BLaER1 (cell line): ENCODE measurements around the gene CMYA5.

Experiments
- H3K27ac ChIP-seq: shearing (Covaris generic); formaldehyde crosslinking; 2 replicates; pipeline ENCODE4 v1.8.1; 2022
- H3K27me3 ChIP-seq: shearing (Covaris generic); formaldehyde crosslinking; 2 replicates; pipeline ENCODE4 v1.8.1; 2022
- H3K36me3 ChIP-seq: shearing (Covaris generic); formaldehyde crosslinking; 2 replicates; pipeline ENCODE4 v1.8.1; 2022
- H3K4me1 ChIP-seq: shearing (Covaris generic); formaldehyde crosslinking; 2 replicates; pipeline ENCODE4 v1.8.1; 2022
- H3K4me2 ChIP-seq: shearing (Covaris generic); formaldehyde crosslinking; 2 replicates; pipeline ENCODE4 v1.8.1; 2022
- H3K4me3 ChIP-seq: shearing (Covaris generic); formaldehyde crosslinking; 2 replicates; pipeline ENCODE4 v1.8.1; 2022
- H3K9ac ChIP-seq: shearing (Covaris generic); formaldehyde crosslinking; 2 replicates; pipeline ENCODE4 v1.8.1; 2022
- H3K9me3 ChIP-seq: shearing (Covaris generic); formaldehyde crosslinking; 2 replicates; pipeline ENCODE4 v1.8.1; 2022
- H4K20me1 ChIP-seq: shearing (Covaris generic); formaldehyde crosslinking; 2 replicates; pipeline ENCODE4 v1.8.1; 2022
- Cebpa-rat ChIP-seq: shearing (Covaris generic); IDR thresholded peaks from 2 replicates; pipeline ENCODE4 v1.8.1; 2022

Gene CMYA5

DNA sequence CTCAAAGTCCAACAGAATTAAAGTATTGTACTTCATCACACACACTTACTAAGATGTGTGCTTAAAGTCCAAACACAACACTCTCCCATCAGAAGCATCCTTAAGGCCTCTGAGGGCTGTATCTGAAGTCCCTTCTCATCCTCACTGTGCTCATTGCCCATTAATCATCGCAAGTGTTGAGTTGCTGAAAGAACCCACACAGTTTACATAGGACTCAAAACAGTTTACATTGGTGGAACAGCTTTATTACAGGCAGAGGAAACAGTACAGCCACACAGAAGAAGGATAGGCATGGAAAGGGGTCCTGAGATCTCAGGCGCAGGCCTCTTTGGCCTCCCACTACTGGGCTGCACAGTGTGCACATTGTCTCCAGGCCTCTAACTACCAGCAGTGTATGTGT lies 113.4 kb downstream of the CMYA5 start:
- no peaks in the 10 kb centered on the region for H3K9me3 ChIP-seq
- no peaks in the 10 kb centered on the region for H3K36me3 ChIP-seq
- H4K20me1 ChIP-seq = no peaks in the 10 kb centered on the region
- H3K27me3 ChIP-seq = no peaks in the 10 kb centered on the region
- peak overlapping the region; percentile 60 for H3K4me2 ChIP-seq
- H3K9ac ChIP-seq = no peak overlapping the region
- H3K4me3 ChIP-seq = no peak overlapping the region
- H3K27ac ChIP-seq = peak overlapping the region; percentile 72; the same call in 1 of the 2 replicates
- peaks cover 50% of the 10 kb centered on the region for H3K4me1 ChIP-seq
- TF ChIP-seq Cebpa-rat = no peak

DNA sequence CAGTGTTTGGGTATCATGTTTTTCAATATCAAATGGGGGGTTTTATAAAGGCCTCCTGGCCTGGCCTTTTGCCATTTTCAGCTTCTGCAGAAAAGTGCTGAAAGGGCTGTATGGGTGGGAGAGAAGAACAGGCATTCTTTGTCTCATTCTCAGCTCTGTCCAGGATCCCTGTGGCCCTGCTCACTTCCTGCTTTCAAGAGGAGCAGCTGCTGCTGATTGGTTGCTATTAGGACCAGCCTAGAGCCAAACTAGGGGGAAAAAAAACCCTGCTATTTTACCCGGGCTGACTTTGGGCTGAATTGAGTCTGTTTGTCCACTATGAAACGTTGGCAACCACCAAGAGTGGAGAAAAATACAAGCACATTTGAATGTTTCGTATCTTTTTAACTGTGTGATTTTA lies 117.1 kb downstream of the CMYA5 start:
- no peaks in the 10 kb centered on the region for H4K20me1 ChIP-seq

DNA sequence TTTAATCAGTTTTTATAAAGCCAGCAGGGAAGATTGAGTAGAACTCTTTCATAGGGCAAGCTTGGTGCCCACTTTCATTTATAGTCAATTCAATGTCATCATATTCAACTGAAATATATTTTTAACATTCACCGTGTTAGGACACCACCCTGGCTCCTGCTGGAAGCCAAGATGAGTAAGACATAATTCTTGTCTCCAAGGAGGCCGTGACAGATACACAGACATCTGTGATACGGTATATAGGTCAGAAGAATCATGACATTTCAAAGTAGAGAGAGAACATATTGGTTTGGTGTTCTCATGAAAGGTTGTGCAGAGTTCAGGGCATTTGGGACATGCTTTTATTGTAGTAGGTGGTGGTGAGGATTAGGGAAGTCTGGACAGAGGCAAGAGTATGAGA lies 120.1 kb downstream of the CMYA5 start:
- Histone ChIP-seq H3K4me1 (0 out of 2 replicates have a peak, but pooled peaks cover 7% of the 10 kb centered on the region), H3K9me3 (no peaks in the 10 kb centered on the region), H3K27me3 (no peaks in the 10 kb centered on the region), H3K27ac (no peak overlapping the region), H3K9ac (no peak overlapping the region), H3K4me3 (no peak overlapping the region), H3K4me2 (no peak overlapping the region), H4K20me1 (no peaks in the 10 kb centered on the region), H3K36me3 (no peaks in the 10 kb centered on the region)
- no peak for TF ChIP-seq Cebpa-rat

More for the DNA sequence above, 117.1 kb downstream of the CMYA5 start:
- peaks cover 37% of the 10 kb centered on the region for H3K4me1 ChIP-seq
- no peaks in the 10 kb centered on the region for H3K9me3 ChIP-seq
- H3K27me3 ChIP-seq = no peaks in the 10 kb centered on the region
- H3K36me3 ChIP-seq = no peaks in the 10 kb centered on the region
- H3K4me2 ChIP-seq = peak overlapping the region; percentile 13; the same call in 1 of the 2 replicates
- no peak overlapping the region for H3K9ac ChIP-seq
- no peak for TF ChIP-seq Cebpa-rat
- no peak overlapping the region for H3K4me3 ChIP-seq
- H3K27ac ChIP-seq = no peak overlapping the region

DNA sequence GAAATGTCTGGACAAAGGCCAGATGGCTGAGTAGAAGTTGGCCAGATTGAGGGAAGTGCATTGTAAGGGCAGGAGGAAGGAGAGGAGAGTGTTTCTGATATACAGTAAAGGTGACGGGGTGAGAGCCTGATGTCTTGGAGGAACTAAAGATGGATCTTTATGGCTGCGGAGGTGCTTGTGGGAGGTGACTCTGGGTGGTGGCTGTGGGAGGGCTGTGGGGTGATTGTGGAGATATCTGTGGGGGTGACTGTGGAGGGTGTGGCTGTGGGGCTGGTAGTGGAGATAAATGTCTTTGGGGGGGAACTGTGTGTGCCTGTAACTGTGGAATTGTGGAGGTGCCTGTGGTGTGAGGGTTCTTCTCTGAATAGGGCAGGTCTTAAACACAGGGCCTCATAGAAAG lies 121.4 kb downstream of the CMYA5 start:
- Histone ChIP-seq H3K4me2 (no peak overlapping the region), H3K9me3 (no peaks in the 10 kb centered on the region), H3K4me3 (no peak overlapping the region), H3K36me3 (no peaks in the 10 kb centered on the region), H3K9ac (no peak overlapping the region), H4K20me1 (no peaks in the 10 kb centered on the region), H3K27ac (no peak overlapping the region), H3K27me3 (no peaks in the 10 kb centered on the region), H3K4me1 (0 out of 2 replicates have a peak, but pooled peaks cover 7% of the 10 kb centered on the region)
- no peak for TF ChIP-seq Cebpa-rat

DNA sequence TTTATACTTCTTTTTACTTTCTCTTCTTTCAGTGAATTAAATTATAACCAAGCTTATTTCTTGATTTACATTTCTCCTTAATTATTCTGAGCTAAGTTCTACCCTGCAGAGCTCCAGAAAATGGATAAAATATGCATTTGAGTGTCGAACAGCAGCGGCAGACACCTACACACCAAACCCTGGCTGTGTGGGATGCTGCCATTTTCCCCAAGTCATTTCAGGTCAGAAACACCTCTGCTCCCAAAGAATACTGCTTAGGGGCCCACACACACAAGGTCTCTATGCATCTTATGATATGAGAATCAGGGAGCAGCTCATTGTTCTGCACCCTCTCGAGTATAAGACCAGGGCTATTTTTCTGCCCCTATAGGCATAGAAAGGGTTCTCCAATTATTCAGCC lies 122.3 kb downstream of the CMYA5 start:
- Histone ChIP-seq H3K4me1 (no peaks in the 10 kb centered on the region), H3K27me3 (no peaks in the 10 kb centered on the region), H3K9ac (no peak overlapping the region), H4K20me1 (no peaks in the 10 kb centered on the region), H3K4me3 (no peak overlapping the region), H3K4me2 (no peak overlapping the region), H3K27ac (no peak overlapping the region), H3K36me3 (no peaks in the 10 kb centered on the region), H3K9me3 (no peaks in the 10 kb centered on the region)
- no peak for TF ChIP-seq Cebpa-rat

DNA sequence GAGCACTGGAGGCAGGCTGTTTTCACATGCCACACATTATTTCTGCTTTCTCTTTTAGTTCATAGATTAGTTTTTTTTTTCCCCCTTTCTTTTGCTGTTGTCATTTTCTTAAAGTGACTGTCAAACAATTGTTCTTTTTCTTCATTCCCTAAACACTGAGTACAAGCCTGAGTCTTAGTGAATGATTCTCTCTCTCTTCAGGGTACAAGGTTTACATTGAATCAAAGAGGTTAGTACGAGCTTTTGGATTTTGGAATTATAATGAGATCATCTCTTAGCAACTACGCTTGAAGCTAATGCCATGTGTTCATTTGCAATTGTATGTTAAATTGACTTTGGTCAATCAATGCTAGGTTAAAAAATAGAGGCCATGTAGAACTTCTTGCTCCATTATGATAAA lies 125.1 kb downstream of the CMYA5 start:
- Histone ChIP-seq H4K20me1 (no peaks in the 10 kb centered on the region), H3K4me3 (no peak overlapping the region), H3K27ac (no peak overlapping the region), H3K9ac (no peak overlapping the region), H3K4me2 (no peak overlapping the region), H3K27me3 (no peaks in the 10 kb centered on the region), H3K4me1 (no peaks in the 10 kb centered on the region), H3K9me3 (peaks cover 12% of the 10 kb centered on the region), H3K36me3 (no peaks in the 10 kb centered on the region)
- TF ChIP-seq Cebpa-rat = no peak

DNA sequence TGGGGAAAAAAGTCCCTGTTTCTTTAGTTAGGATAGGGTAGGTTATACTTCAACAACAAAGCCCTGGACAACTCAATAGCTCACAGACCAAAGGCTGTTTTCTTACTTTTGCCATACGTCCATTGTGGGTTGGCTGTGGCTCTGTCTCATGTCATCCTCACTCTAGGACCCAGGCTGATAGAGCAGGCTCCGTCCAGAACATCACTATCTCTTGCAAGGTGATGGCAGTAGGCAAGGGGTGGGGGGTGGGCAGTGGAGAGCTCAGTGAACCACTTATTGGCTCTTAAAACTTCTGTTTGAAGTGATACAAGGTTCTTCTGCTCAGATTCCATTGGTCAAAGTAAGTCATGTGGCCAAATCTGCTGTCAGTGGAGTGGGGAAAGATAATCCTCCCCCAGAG lies 126.4 kb downstream of the CMYA5 start:
- TF ChIP-seq Cebpa-rat = no peak
- Histone ChIP-seq H3K27ac (no peak overlapping the region), H3K36me3 (no peaks in the 10 kb centered on the region), H4K20me1 (no peaks in the 10 kb centered on the region), H3K27me3 (no peaks in the 10 kb centered on the region), H3K4me3 (no peak overlapping the region), H3K9me3 (peaks cover 15% of the 10 kb centered on the region), H3K4me2 (no peak overlapping the region), H3K9ac (no peak overlapping the region), H3K4me1 (no peaks in the 10 kb centered on the region)

DNA sequence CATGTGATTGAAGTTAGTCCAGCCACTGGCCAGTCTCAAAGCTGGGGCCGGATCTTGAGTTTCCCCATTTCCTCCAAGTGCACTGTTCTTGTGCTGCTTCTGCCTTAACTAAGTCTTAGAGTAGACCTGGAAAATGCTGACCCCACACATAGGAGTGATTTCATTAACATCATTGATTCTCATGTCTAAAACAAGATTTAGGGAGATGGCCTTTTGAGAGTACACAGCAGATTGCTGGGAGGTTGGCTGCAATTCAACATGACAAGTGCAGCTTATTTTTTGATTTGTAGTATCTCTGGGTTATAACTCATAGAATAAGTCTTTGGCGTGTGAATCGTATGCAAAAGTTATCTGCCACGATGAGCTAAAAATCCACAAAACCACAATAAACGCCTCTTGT lies 131.0 kb downstream of the CMYA5 start:
- Histone ChIP-seq H3K27me3 (no peaks in the 10 kb centered on the region), H3K9me3 (peaks cover 15% of the 10 kb centered on the region), H3K9ac (no peak overlapping the region), H3K36me3 (no peaks in the 10 kb centered on the region), H4K20me1 (no peaks in the 10 kb centered on the region), H3K4me2 (no peak overlapping the region), H3K27ac (no peak overlapping the region), H3K4me1 (no peaks in the 10 kb centered on the region), H3K4me3 (no peak overlapping the region)
- no peak for TF ChIP-seq Cebpa-rat

DNA sequence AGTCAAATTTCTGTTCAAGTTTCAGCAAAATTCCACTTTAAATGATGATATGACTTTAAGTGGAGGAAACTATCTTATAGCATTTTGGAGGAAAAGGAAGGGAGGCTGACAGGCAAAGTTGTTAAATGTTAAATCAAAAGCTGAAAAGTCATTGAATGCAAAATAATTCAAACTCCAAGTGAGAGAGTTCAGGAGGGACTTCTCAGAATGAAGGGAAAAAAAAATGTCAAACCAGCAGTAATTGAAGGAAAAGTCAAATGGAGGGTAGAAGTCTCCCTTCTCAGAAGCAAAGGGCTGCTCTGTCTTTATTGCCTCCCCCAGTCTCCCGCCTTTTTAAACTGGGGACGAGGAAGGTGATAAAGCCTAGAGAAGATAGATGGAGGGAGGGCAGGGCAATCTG lies 134.8 kb downstream of the CMYA5 start:
- H3K4me2 ChIP-seq = no peak overlapping the region
- H4K20me1 ChIP-seq = no peaks in the 10 kb centered on the region
- 0 out of 2 replicates have a peak, but pooled peaks cover 3% of the 10 kb centered on the region for H3K9me3 ChIP-seq
- no peak overlapping the region for H3K27ac ChIP-seq
- no peak for TF ChIP-seq Cebpa-rat
- H3K4me1 ChIP-seq = no peaks in the 10 kb centered on the region
- no peaks in the 10 kb centered on the region for H3K36me3 ChIP-seq
- no peaks in the 10 kb centered on the region for H3K27me3 ChIP-seq
- no peak overlapping the region for H3K9ac ChIP-seq
- no peak overlapping the region for H3K4me3 ChIP-seq

DNA sequence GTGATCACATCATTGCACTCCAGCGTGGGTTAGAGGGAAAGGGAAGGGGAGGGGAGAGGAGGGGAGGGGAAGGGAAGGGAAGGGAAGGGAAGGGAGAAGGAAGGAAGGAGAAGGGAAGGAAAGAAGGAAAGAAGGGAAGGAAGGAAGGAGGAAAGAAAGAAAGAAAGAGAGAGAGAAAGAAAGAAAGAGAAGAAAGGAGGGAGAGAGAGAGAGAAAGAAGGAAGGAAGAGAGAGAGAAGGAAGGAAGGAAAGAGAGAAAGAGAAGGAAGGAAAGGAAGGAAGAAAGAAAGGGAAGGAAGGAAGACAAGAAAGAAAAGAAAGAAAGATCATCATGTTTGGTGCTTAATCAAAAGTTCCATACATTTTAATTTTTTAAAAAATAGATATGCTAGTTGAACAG lies 136.2 kb downstream of the CMYA5 start:
- H3K4me3 ChIP-seq = no peak overlapping the region
- H3K4me2 ChIP-seq = no peak overlapping the region
- no peaks in the 10 kb centered on the region for H3K27me3 ChIP-seq
- H3K9me3 ChIP-seq = no peaks in the 10 kb centered on the region
- H4K20me1 ChIP-seq = no peaks in the 10 kb centered on the region
- H3K4me1 ChIP-seq = no peaks in the 10 kb centered on the region
- no peaks in the 10 kb centered on the region for H3K36me3 ChIP-seq
- TF ChIP-seq Cebpa-rat = no peak
- no peak overlapping the region for H3K27ac ChIP-seq
- no peak overlapping the region for H3K9ac ChIP-seq

DNA sequence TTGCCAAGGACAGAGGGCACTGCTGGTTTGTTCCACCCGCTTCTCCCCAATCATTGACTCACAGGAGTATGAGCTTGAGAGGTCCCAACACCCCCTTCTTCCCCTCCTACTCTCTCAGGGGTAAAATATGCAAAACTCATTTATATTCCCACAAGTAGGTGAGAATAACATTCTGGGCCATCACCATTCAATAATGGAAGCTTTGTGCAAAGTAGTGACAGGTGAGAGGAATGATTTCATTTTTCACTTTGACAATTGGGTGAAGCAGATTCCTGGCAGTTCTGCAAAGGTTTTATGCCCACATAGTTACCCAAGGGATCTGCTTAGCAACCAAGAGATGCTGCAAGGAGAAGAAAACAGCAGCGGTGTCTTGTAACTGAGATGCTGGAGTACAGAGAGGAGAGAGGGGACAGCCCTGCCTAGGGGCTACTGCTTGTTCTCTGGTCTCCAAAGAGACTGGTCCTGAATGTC lies 137.6 kb downstream of the CMYA5 start:
- H3K9ac ChIP-seq = no peak overlapping the region
- H3K27me3 ChIP-seq = no peaks in the 10 kb centered on the region
- no peak for TF ChIP-seq Cebpa-rat
- no peak overlapping the region for H3K27ac ChIP-seq
- no peak overlapping the region for H3K4me3 ChIP-seq
- no peaks in the 10 kb centered on the region for H3K36me3 ChIP-seq
- no peak overlapping the region for H3K4me2 ChIP-seq
- 0 out of 2 replicates have a peak, but pooled peaks cover 8% of the 10 kb centered on the region for H3K4me1 ChIP-seq
- no peaks in the 10 kb centered on the region for H4K20me1 ChIP-seq
- no peaks in the 10 kb centered on the region for H3K9me3 ChIP-seq
